GM18517 (cell line): ENCODE measurements around the gene JAZF1.

Experiments used
- ATAC-seq: cut with Tn5 transposase; IDR thresholded peaks from one replicate; pipeline ENCODE4 v1.9.1; 2021; ENCODE audit warnings: mild to moderate bottlenecking, moderate library complexity; ENCODE audit not compliant: unreplicated experiment

JAZF1 gene

DNA sequence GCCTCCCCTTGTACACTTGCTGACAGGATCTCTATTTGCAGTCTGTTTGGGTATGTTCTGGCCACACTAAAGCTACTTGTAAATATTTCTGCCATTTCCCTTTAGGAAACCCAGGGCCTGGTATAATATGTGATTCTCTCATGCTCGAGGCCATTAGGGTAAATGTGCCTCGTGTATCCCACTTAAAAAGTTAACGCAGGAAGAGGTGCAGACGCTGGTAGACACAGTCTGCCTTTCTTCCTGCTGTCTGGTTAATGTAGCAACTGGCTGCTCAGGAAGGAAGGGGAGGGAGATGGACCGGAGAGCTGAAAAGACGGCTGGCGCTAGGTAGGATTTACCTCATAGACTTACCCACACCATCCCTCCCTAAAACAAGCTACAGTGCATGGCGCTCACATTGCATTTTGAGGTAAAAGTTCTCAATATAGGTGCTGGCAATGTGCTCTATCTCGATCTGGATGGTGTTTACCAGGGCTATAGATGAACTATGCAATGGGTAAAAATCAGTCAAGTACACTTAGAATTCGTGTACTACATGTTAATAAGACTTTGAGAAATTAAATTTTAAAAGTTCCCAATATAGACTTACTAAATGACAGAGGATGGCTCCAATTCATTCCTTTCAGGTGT, 125.9 kb downstream of the JAZF1 start:
- ATAC-seq, result no peak

DNA sequence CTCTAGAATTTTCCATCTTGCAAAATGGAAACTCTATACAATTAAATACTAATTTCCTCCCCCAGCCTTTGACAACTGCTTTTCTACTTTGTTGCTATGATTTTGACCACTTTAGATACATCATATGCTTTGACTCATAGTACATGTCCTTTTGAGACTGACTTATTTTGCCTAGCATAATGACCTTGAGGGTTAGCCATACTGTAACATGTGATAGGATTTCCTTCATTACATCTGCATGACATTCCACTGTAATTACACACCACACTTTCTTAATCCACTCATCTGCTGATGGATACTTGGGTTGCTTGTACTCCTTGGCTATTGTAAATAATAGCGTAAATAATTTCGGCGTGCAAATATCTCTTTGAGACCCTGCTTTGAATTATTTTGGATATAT, 127.7 kb downstream of the JAZF1 start:
- no peak for ATAC-seq

DNA sequence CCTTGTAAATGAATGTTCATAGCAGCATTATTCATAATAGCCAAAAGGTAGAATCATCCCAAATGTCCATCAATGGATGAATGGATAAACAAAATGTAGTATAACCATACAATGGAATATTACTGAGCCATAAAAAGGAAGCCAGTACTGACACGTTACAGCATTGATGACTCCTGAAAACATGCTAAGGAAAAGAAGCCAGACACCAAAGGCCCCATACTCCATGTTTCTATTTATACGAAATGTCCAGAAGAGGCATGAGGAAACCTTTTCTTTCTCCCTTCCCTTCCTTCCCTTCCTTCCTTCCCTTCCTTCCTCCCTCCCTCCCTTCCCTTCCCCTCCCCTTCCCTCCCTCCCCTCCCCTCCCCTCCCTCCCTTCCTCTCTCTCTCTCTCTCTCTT, 131.9 kb downstream of the JAZF1 start:
- no peak for ATAC-seq

DNA sequence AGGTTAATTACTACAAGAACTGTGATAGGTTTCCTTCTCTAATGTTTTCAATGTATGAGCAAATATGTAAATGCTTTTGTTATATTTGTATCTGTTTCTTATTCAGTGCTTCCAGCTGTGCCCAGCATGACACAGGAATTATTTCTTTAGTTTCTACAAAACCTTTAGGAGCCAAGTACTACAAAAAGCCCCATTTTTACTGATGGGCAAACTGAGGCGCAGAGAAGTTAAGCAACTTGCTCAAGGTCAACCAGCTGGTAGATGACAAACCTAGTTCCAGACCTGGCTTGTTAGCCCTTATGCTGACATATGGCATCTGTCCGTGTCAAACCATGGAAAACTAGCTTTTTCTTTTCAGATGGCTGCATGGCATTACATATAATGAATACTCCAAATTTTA, 134.6 kb downstream of the JAZF1 start:
- no peak for ATAC-seq

DNA sequence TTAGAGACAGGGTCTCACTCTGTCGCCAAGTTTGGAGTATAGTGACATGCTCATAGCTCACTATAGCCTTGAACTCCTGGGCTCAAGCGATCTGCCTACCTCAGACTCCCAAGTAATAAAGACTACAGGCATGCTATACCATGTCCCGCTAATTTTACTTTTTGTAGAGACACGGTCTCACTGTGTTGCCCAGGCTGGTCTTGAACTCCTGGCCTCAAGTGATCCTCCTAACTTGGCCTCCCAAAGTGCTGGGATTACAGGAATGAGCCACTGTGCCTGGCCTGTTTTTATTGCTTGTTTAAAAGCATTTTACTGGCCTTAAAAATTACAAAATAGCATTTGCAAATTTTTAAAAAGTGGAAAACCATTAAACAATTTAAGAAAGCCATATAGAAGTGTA, 135.0 kb downstream of the JAZF1 start:
- ATAC-seq, result no peak

DNA sequence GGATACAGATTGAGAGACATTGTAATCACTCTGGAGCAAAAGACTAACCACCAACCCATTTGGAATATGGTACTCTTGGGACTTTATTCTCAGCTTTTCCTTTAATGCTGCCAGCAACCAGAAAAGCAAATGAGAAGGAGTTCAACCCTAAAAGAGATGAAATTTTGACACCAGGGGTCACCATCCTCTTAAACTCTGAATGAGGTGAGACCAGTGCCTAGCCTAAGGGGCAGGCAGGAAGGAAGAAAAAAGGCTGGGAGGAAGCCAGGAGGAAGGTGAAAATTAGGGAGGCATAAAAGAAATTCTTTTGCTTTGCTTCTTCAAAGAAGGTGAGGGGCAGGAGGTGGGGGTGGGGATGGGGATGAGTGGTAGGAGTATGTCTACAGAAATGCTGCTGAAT, 135.8 kb downstream of the JAZF1 start:
- ATAC-seq, result no peak

DNA sequence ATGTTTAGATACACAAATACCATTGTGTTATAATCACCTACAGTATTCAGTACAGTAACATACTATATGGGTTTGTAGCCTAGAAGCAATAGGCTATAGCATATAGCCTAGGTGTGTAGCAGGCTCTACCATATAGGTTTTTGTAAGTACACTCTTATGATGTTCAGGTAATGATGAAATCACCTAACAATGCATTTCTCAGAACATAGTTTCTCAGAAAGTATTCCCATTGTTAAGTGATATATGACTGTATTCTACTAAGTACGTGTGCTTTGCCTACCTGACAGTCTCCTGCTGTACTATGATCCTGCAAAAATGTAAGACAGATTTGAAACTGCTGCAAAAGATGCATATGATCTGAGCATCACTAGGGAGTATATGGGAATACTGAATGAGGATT, 137.9 kb downstream of the JAZF1 start:
- no peak for ATAC-seq

DNA sequence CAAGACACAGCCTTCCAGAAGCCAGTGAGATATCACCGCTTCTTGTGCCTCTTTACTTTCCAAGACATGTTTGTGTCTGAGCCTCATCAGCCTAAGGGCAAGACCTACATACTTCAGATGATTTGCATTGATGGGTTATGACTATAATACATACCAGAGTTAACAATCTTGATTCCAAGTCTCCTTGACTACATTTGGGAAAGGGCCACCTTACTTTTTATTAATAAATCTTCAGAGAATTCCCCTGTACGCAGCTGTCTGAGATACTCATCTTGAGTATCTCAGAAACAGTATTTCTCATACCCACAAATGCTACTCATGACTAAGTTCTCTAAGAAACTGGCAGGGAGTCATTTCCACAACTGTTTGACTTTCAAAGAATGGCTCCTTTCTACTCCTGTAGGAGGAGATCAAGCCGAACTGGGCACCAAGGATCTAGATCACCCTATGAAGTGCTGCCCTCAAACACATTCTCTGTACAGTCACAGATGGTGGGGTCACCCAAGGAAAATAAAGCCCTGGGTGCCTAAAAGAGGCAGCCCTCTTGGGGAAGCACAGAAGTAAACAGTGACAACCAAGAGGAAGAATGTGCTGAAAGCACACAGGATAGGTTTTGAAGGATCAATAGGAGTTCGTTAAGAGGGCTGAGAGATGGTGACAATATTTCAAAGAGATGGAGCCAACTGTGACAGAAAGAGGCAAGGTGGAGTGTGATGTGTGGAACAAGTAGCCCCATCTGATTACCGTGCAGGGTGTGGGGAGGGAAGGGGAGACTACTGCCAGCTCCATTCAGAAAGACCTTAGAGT, 138.9 kb downstream of the JAZF1 start:
- no peak for ATAC-seq

DNA sequence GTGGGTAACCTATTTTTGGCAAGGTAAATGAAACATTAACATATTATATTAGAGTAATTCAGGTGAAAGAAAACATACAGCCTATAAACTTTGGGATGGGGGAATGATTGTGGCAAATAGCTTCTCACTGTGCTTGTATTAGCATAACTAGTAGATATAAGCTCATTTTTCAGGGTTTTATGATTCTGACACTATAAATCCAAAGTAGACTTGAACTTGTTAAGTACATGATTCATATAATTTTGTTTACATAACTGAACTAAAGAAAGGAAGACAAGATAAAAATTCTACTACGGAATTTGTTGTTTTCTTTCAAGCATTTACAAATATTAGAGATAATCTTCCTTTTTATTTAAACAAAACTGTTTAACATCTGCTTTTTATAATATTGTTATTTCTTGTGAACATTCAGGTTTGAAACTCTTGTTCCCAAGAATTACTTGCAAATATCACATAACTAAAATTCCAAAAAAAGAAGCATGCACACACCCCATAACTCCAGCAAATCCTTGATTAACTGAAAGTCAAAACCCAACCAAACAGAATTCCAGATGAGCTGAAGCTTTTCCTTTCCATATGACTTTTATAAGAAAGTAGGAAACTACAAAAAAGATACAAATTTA, 142.3 kb downstream of the JAZF1 start:
- ATAC-seq, result no peak

DNA sequence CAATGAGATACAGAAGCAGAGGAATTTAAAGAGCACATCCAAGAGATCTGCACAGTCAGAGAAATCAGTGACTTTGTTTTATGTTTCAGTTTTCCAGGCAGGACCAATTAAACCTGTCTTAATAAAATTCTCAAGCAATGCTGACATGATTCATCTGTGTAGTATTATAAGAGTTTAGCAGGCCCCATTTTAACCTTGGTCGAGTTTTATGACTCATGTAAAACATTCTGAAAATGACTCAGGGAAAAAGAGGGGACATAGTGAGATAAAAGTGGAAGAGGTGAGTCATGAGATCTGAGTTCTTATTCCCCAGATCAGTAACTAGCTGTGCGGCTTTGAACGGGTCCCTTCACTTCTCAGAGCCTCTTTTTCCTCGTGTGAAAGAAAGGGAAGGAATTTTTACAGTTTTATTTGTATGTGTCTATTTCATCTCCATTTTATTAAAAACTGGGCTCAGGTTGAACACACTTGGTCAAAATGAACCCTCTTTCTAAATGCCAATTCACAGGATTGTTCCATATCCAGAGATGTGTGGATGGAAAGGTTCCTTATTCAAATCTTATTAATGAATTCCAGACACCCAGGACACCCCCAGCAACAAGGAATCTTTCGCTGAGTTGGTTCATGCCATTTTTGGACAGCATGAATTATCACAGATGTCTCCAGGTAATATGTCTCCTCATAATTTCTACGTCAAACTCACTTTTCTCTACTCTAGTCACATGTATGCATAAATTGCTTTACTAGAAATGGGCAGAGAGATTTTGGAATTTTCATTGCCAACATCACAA, 143.2 kb downstream of the JAZF1 start:
- peak; percentile 94 for ATAC-seq

DNA sequence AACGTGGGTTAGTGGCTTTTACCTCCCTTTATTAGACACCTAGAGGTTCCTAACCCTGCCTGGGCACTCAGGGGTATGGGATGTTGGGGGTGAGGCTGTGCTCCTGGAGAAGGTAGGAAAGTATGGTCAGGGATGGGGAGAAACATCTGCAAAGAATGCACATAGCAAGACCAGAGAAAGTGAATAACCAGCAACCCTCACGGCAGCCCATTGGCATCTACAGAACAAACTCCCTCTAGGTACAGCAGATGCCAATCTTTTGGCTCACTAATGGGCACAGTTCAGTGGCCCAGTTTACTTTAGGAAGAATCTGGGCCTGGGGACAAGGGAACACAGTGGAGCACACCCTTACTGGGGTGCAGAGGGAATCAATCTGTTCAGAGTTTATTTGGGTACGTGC, 143.9 kb downstream of the JAZF1 start:
- ATAC-seq, result no peak

DNA sequence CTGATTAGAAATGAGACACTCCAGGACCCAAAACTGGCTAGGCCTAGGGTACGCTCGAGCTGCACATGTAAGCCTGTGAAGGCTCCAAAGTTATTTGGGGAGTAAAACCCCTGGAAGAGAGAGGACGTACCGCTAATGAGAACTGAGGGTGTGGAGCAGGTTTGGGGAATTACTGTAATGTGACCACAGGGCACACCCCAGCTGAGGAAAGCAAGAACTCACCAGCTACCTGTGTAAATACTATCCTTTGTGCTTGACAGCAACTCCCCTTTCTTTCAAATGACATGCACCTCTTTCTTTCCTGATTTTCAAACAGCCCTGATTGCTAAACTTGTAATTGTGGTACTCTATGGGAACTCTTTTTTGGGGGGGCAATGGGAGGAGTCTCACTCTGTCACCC, 147.2 kb downstream of the JAZF1 start:
- ATAC-seq, result no peak

DNA sequence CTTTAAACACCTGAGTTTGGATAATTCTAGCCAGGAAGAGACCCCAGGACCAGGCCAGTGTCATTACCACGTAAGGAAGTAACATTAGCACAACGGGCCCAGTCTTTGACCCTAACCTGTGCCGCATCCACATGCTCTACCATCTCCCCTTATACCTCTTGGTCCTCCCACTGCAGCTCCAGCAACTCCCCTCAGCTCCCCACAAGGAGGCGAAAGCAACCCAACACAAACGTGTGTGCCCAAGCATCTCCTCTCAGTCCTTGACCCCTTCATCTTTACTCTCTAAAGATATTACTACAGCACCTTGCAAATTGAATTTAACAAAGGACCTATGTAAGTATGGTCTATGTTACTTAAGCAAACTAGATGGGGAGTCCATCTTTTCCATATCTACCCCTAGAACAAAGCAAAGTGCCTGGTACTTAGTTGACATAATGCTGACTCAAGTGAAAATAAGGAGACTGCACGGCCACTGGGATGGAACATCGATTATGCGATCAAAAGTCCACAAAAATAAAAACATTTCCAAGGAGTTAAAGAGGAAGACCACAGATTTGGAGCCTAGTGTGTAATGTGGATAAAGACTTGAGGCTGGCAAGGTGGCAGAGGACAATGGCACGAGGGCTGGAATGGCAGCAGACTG, 147.7 kb downstream of the JAZF1 start:
- no peak for ATAC-seq

DNA sequence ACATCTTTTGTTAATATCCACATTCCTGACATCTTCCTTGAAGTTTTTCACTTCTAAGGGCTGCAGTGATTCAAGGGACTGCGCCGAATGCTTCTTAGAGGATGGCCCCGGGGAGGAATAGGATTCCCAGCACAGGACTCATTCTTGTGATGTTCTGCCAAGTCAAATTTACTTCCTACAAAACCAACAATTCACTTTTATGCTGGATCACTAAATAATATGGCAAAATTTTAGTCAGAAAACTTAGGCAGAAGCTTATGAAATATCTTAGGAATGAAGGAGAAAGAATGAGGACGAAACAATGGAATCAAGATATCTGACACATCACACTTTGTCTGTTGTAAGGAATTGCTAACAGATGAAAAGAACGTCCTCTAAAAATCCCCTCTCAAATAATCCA, 151.5 kb downstream of the JAZF1 start:
- no peak for ATAC-seq

DNA sequence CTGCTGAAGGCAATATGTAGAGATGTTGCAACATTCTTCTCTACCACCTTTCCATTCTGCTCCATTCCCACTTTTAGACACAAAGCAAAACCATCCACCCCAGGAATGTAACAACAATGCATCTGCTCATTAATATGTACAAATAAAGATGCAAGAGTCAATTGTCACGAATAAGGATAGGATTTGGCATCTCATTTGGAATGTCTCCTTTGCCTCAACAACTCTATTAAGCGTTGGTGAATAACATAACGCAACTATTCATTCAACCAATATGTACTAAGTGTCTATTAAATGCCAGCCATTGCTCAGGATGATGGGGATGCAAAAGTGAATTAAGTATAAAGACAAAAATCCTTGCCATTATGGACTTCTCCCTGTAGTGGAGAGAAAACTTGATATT, 152.1 kb downstream of the JAZF1 start:
- no peak for ATAC-seq

DNA sequence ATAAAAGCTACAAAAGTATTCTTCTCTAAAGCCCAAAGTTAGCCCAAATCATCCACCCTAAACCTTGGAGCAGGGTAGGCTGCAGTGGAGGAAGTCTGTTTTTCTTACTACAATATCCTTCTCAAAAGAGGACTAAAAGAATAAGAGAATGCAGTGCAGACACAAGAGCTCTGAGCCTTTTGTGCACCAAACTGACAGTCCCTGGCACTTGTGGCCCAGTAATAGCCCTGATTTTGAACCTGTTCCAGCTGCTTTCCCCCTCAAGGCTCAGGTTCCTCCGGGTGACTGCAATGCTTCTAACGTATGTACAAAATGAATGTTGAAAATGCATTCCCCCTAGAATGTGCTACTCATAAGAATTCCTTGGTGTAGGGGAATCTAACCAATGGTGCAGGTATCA, 154.4 kb downstream of the JAZF1 start:
- no peak for ATAC-seq

DNA sequence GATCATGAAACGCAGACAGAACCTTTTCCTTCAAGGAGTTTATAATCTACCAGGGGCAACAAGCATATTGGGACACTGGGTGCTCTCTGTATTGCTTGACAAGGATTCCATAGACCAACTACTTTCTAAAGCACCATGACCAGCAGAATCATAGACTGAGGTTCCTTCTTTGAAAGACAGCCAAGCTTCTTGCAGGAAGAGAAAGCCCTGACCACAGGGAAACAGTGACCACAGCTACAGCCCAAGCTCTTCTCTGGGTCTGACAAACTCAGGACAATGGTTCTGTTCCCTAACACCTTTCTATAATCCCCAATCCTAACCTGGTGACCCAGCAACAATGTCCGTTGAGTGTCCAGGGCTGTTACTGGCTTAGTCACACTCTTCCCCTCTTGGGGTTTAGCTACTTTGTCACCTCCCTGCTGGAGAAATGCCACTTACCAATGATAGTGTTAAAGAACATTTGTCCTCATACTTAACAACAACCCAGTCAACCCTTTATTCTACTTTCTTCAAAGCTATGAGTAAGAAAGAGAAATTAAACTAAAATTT, 155.7 kb downstream of the JAZF1 start:
- no peak for ATAC-seq

DNA sequence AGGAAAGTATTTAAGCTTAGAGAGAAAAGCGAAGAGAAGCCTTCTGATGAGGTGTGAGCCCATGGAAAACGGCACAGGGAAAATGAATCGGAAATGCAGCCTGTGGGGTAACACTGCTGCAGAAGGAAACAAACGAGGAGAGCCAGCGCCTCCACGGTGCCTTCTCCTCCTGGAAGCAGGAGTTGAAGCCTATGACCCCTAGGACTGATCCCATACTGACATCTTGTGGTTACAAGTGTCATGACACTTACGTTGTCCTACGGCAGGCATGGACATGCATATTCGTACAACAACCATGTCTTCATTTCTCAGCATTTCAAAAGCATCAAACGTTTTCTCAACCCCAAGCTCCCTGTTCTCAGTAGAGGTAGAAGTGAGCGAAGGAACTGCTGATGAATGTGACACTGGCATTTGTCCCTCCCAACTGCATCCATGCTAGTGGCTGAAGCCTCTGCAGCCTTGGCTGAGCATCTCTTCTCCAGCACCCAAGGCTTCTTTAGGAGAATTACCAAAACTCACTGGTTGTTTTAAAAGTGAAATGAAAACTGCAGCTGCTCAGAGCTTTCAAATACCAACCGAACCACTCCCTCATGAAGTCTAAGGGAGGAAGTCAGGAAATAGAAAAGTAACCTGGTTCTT, 160.2 kb downstream of the JAZF1 start:
- ATAC-seq, result peak; percentile 81

DNA sequence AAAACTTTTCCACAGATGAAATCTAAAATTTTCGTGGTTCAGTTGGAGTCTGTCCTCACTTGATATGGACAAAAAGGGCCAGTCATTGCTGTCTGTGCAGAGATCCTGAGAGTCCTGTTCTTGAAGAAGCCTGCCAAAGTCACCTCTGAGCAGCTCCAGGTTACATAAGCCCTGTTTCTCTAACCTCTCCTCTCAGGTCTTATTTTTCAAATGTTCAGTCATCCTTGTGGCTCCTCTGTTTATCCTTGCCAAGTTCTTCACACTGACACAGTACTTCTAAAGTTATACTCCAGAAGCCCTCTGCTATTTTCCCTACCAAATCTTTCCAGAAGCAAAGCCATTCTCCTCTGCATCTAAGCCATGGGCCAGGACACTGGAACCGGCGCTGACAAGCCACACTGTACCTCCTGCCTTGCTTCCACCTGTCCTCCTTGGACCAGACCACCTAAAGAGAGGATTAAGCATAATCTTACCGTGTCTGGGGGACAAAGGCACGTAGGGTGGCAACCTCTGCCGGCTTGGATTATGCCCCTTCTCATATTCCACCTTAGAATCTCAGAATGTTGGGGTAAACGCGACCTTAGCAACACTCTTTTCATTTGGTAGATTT, 161.6 kb downstream of the JAZF1 start:
- ATAC-seq, result no peak

DNA sequence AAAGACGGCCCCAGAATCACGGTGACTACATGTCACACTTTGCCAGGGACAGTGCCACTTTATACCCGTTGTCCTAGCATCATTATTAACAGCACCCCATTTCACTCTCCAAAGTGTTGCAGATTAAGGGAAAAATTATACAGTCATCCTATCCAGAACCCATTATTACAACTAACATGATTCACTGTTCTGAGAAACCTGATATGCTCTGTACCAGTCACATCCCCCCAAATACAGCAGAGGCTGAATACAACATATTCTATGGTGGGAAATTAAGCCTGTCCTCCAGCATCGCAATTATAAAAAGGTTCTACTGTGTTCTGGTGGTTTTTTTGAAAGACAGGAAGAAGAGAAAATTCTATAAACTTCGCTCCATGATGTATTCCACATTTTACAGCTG, 162.1 kb downstream of the JAZF1 start:
- ATAC-seq, result no peak
